NT2/D1 (cell line): Measurements from ENCODE around the gene ARHGAP25.

Experiments used
- SUZ12 ChIP-seq: IDR thresholded peaks from 2 replicates; pipeline ENCODE4 v1.6.1; 2011; ENCODE audit not compliant: insufficient read length, insufficient read depth; ENCODE audit errors: extremely low read depth
- ZNF274 ChIP-seq: IDR thresholded peaks from 2 replicates; pipeline ENCODE4 v1.6.1; 2011; ENCODE audit warnings: mild to moderate bottlenecking, low read depth, low read length

DNA sequence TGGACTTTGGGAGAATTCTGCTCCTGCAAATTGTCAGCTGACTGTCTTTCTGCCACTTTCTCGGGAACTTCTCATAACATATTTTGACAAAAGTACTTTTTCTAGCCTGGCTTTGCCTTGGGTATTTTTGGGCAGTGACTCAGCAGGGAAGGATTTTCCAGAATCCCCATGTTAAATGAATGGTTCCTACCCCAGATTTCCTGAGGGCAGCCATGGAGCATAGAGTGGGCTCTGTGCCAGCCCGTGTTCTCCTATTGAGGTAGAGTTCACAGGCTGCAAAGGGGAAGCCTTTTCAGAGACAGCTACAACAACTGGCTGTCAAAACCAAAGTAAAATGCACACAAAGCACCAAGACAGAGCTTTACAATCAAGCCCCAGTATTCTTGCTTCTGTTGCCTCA lies 76.8 kb downstream of the ARHGAP25 start:
- TF ChIP-seq SUZ12 (no peak), ZNF274 (no peak)
